Esophagus squamous epithelium (tissue), 5 donors: ENCODE results near the gene BORA. TPM values are rescaled to one million over a fixed set of nuclear protein-coding genes. Genes with fewer than 3 reads are reported as not detected.

Experiments
- DNase-seq: peaks from one replicate; lab custom pipeline; 2025; lab: John Stamatoyannopoulos, UW
- H3K27ac ChIP-seq, 4 donors: fragments of 200-600 bp; sonication (generic); one replicate each; pipeline ENCODE4 v1.5.1; 2016 to 2019; ENCODE audit warnings: mild to moderate bottlenecking in 1 of 4
- H3K27me3 ChIP-seq, 4 donors: fragments of 200-600 bp; sonication (generic); 1 replicate in 3 of 4; 2 replicates in 1 of 4; pipeline versions ENCODE4 v1.5.1 to v1.6.0; 2017 to 2021; ENCODE audit warnings: antibody characterized with exemption in 1 of 4
- H3K36me3 ChIP-seq, 3 donors: fragments of 200-600 bp; sonication (generic); one replicate each; pipeline ENCODE4 v1.5.1; 2016 to 2019
- H3K4me1 ChIP-seq, 3 donors: fragments of 200-600 bp; sonication (generic); one replicate each; pipeline ENCODE4 v1.5.1; 2017 to 2019
- H3K4me3 ChIP-seq, 4 donors: fragments of 200-600 bp; sonication (generic); 1 replicate in 3 of 4; 2 replicates in 1 of 4; pipeline ENCODE4 v1.5.1; 2016 to 2019; ENCODE audit warnings: mild to moderate bottlenecking in 2 of 4, moderate library complexity in 1 of 4
- H3K9me3 ChIP-seq, 3 donors: fragments of 200-600 bp; sonication (generic); one replicate each; pipeline ENCODE4 v1.5.1; 2016 to 2019
- POLR2A ChIP-seq, 4 donors: fragments of 450-650 bp; IDR thresholded peaks; one replicate each; pipeline ENCODE4 v1.6.1; 2017; ENCODE audit warnings: antibody characterized with exemption in 4 of 4, mild to moderate bottlenecking in 4 of 4, moderate library complexity in 3 of 4
- WGBS, 2 donors: methylation state at CpG; one replicate each; pipeline ENCODE4 v1.1.5; 2018; 5-methylcytosine and 5-hydroxymethylcytosine counted together
- intact Hi-C: fragments of 100-400 bp; cut with DNase I; formaldehyde crosslinking; loops from one replicate; pipeline ENCODE4 v1.15.0; 2022
- total RNA-seq, 4 donors: library from RNA; depleted of rRNA; stranded (reverse); fragments of >200 nt; gene quantifications; one replicate each; pipeline ENCODE4 v1.1.0, GENCODE V29; 2016
- TF ChIP-seq, protein P1 (sequence below), 6 experiments: fragments of 450-650 bp in 4 of 6; fragments of 200-600 bp in 2 of 6; sonication (generic) in 2 of 6; IDR thresholded peaks; one replicate each; pipeline ENCODE4 v1.5.1; 2016 to 2019; ENCODE audit warnings: antibody characterized with exemption in 6 of 6, mild to moderate bottlenecking in 4 of 6, moderate library complexity in 4 of 6
- donor health status: DM: yes; HTN: yes; CAD: no.

BORA gene
- total RNA-seq, 4 donors from 2014 or later: 5.2 to 8.7 (median 6.2) TPM

DNA sequence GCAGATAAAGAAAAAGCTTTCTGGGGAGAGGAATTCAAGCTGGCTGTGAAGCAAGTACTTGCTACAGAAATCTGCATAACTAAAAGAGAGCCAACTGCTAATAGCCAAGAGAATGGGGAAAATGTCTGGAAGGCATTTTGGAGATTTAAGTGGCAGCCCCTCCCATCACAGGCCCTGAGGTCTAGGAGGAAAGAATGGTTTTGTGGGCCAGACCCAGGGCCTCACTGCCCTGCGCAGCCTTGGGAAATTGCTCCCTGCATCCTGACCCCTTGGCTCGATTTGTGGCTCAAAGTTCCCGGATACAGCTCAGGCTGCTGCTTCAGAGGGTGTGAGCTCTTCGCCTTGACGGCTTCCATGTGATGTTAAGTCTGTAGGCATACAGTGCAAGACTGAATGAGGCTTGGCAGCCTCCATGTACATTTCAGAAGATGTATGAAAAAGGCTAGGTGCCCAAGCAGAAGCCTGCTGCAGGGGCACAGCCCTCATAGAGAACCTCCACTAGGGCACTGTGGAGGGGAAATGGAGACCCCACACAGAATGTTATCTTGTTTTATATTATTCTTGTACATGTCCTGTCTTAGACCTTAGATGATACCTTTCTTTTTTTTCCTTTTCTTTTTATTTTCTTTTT, 34.7 kb upstream of the BORA start:
- no peak for DNase-seq
- 60 to 100% methylated on average over 1 to 5 of the region's 5 CpGs for WGBS, 2 donors
- intact Hi-C loops: no loop called here
- H3K4me1 ChIP-seq: no peaks in the 10 kb centered on the region
- no peaks in the 10 kb centered on the region for H3K36me3 ChIP-seq
- TF ChIP-seq, protein P1, sequence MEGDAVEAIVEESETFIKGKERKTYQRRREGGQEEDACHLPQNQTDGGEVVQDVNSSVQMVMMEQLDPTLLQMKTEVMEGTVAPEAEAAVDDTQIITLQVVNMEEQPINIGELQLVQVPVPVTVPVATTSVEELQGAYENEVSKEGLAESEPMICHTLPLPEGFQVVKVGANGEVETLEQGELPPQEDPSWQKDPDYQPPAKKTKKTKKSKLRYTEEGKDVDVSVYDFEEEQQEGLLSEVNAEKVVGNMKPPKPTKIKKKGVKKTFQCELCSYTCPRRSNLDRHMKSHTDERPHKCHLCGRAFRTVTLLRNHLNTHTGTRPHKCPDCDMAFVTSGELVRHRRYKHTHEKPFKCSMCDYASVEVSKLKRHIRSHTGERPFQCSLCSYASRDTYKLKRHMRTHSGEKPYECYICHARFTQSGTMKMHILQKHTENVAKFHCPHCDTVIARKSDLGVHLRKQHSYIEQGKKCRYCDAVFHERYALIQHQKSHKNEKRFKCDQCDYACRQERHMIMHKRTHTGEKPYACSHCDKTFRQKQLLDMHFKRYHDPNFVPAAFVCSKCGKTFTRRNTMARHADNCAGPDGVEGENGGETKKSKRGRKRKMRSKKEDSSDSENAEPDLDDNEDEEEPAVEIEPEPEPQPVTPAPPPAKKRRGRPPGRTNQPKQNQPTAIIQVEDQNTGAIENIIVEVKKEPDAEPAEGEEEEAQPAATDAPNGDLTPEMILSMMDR (IDR thresholded peaks at IDR 0.05): no peak
- TF ChIP-seq POLR2A (IDR thresholded peaks at IDR 0.05): no peak
- no peak overlapping the region for H3K27ac ChIP-seq
- no peak overlapping the region for H3K4me3 ChIP-seq
- no peaks in the 10 kb centered on the region for H3K27me3 ChIP-seq
- peaks cover 0 to 8% (median 0%) of the 10 kb centered on the region in 3 donors for H3K9me3 ChIP-seq

DNA sequence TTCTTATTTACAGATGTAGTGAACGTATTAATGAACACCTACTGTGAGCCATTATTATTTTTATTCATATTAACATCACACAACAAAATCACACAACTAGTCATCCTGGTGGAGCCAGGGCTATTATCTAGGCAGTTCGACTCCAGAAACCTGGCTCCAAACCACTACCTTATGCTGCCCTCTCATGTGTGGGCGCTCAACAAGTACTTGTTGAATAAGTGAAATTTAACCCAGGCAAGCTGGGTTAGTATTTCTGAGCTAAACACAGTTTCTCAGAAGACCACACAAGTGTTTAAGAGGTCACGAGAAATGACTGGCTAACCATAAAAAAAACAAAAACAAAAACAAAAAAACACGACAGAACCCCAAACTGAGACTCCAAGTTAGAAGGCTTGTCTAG, 33.9 kb upstream of the BORA start:
- TF ChIP-seq, protein P1 (IDR thresholded peaks at IDR 0.05): no peak
- no peak for TF ChIP-seq POLR2A (IDR thresholded peaks at IDR 0.05)
- intact Hi-C loops: no loop called here

GRCh38 chr13:72694314-72694713, 33.4 kb upstream of the BORA start:
- TF ChIP-seq, protein P1 (IDR thresholded peaks at IDR 0.05): no peak
- TF ChIP-seq POLR2A (IDR thresholded peaks at IDR 0.05): no peak
- peaks cover 0 to 8% (median 0%) of the 10 kb centered on the region in 3 donors for H3K9me3 ChIP-seq
- no peak overlapping the region for H3K27ac ChIP-seq
- no peaks in the 10 kb centered on the region for H3K27me3 ChIP-seq
- no peak overlapping the region for H3K4me3 ChIP-seq
- no peak for DNase-seq
- intact Hi-C loops: no loop called here
- no peaks in the 10 kb centered on the region for H3K4me1 ChIP-seq
- WGBS, 2 donors: 70 to 81% methylated on average over 8 of the region's 8 CpGs
- H3K36me3 ChIP-seq: no peaks in the 10 kb centered on the region

More for the DNA sequence above, 33.9 kb upstream of the BORA start:
- no peak overlapping the region for H3K27ac ChIP-seq
- peaks cover 0 to 8% (median 0%) of the 10 kb centered on the region in 3 donors for H3K9me3 ChIP-seq
- no peaks in the 10 kb centered on the region for H3K36me3 ChIP-seq
- no peak overlapping the region for H3K4me3 ChIP-seq
- H3K27me3 ChIP-seq: no peaks in the 10 kb centered on the region
- no peaks in the 10 kb centered on the region for H3K4me1 ChIP-seq
- DNase-seq: no peak
- WGBS, 2 donors: 61 to 74% methylated on average over 5 of the region's 5 CpGs

- H3K27ac ChIP-seq: no peak overlapping the region
- 0 to 3% methylated on average over 1 of the region's 1 CpG for WGBS, 2 donors
- DNase-seq: no peak
- peaks cover 0 to 8% (median 0%) of the 10 kb centered on the region in 3 donors for H3K9me3 ChIP-seq
- TF ChIP-seq, protein P1 (IDR thresholded peaks at IDR 0.05): peak in 3 of 6 experiments; percentile 6 to 28 (median 20)
- TF ChIP-seq POLR2A (IDR thresholded peaks at IDR 0.05): no peak
- no peaks in the 10 kb centered on the region for H3K36me3 ChIP-seq
- intact Hi-C loops: no loop called here
- no peak overlapping the region for H3K4me3 ChIP-seq
- no peaks in the 10 kb centered on the region for H3K27me3 ChIP-seq
- no peaks in the 10 kb centered on the region for H3K4me1 ChIP-seq
These were observed 31.1 kb upstream of the BORA start for GRCh38 chr13:72696579-72696978.

GRCh38 chr13:72698164-72698563, 29.6 kb upstream of the BORA start:
- Histone ChIP-seq H3K4me3 (no peak overlapping the region), H3K4me1 (no peaks in the 10 kb centered on the region), H3K27ac (no peak overlapping the region), H3K36me3 (no peaks in the 10 kb centered on the region), H3K9me3 (peaks cover 0 to under 1% (median 0%) of the 10 kb centered on the region in 3 donors), H3K27me3 (no peaks in the 10 kb centered on the region)
- TF ChIP-seq, protein P1 (IDR thresholded peaks at IDR 0.05): no peak
- TF ChIP-seq POLR2A (IDR thresholded peaks at IDR 0.05): no peak
- intact Hi-C loops: no loop called here
- DNase-seq: no peak
- WGBS, 2 donors: 60 to 63% methylated on average over 2 of the region's 2 CpGs
